ENCODE results near the gene KIAA1549. TPM values are rescaled to one million over a fixed set of nuclear protein-coding genes. Genes with fewer than 3 reads are reported as not detected.
"Not testable (repeated sequence)": the region's sequence is repeated elsewhere in the genome, so short reads cannot be mapped to it uniquely, and the experiment has no call there.

KIAA1549 gene
- total and polyA plus RNA-seq, 3 experiments from 2014 or later = 1.1 to 1.2 TPM; not detected in 1

DNA sequence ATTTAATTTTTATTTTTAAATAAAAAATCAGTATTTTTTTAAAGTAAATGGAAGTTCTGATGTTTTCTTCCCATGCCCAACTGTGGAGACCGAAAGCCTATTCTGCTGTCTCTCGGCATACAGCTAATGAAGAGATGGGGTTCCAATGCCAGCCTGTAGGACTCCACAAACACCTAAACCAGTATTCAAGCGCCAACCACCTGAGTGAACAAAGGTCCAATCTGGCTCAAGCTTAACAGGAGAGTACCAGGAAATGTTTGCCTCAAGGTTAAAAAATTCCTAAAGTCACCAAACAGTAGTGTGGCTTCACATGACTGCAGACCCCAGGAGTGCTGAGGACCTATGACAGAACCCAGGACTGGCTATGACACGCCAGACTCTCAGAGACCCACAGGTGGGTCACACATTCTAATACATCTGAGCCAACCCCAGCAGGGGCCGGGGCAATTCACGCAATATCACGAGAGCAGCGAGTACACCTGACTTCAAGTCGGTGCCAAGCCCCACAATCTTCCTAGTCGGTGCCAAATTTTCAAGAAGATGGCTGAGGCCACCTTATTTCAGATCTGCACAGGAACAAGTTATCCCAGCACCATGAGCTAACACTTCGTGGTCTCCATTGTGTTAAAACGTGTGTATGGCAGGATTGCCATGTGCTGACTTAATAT lies 31.6 kb downstream of the KIAA1549 start:
- no peaks in the 10 kb centered on the region for H3K4me1 Mint-ChIP-seq
- H3K27ac Mint-ChIP-seq = no peak overlapping the region

GRCh38 chr7:138948403-138948802 lies 32.8 kb downstream of the KIAA1549 start:
- H3K27ac ChIP-seq (ENCODE audit: low read depth, low read length) = no peak overlapping the region
- no peak overlapping the region for H3K4me3 Mint-ChIP-seq
- ChIA-PET POLR2A (no interaction called here), CTCF (interaction anchor here (0.6 kb wide), 1 partner anchor 20 kb away, joined by 3 read pairs; no protein-coding TSS in a partner anchor)
- H3K4me1 Mint-ChIP-seq = no peaks in the 10 kb centered on the region
- no peaks in the 10 kb centered on the region for H3K9me3 ChIP-seq (ENCODE audit: low read length)
- no peaks in the 10 kb centered on the region for H3K9me3 Mint-ChIP-seq
- DNase-seq = no peak
- H3K4me3 ChIP-seq (ENCODE audit: low read length) = no peak overlapping the region
- no peaks in the 10 kb centered on the region for H3K27me3 ChIP-seq (ENCODE audit: insufficient read depth, low read length, poor library complexity, severe bottlenecking)
- H3K27me3 Mint-ChIP-seq = peaks cover 7 to 35% of the 10 kb centered on the region in 2 donors
- no peak overlapping the region for H3K27ac Mint-ChIP-seq
- no peaks in the 10 kb centered on the region for H3K36me3 Mint-ChIP-seq
- H3K36me3 ChIP-seq (ENCODE audit: insufficient read depth, low read length) = no peaks in the 10 kb centered on the region
- H3K4me1 ChIP-seq (ENCODE audit: insufficient read depth, low read length) = no peaks in the 10 kb centered on the region

More for the DNA sequence above, 31.6 kb downstream of the KIAA1549 start:
- no peak overlapping the region for H3K27ac ChIP-seq (ENCODE audit: low read depth, low read length)
- H3K4me3 ChIP-seq (ENCODE audit: low read length) = no peak overlapping the region
- DNase-seq = no peak
- no peaks in the 10 kb centered on the region for H3K9me3 ChIP-seq (ENCODE audit: low read length)
- Mint-ChIP-seq H3K9me3 (no peaks in the 10 kb centered on the region), H3K27me3 (peaks cover 7 to 35% of the 10 kb centered on the region in 2 donors), H3K4me3 (no peak overlapping the region), H3K36me3 (no peaks in the 10 kb centered on the region)
- H3K27me3 ChIP-seq (ENCODE audit: insufficient read depth, low read length, poor library complexity, severe bottlenecking) = no peaks in the 10 kb centered on the region
- H3K36me3 ChIP-seq (ENCODE audit: insufficient read depth, low read length) = no peaks in the 10 kb centered on the region
- no peaks in the 10 kb centered on the region for H3K4me1 ChIP-seq (ENCODE audit: insufficient read depth, low read length)
- POLR2A ChIA-PET = no interaction called here
- CTCF ChIA-PET = no interaction called here

- POLR2A ChIA-PET = no interaction called here
- H3K27ac Mint-ChIP-seq = no peak overlapping the region
- H3K9me3 Mint-ChIP-seq = no peaks in the 10 kb centered on the region
- no peak overlapping the region for H3K4me3 Mint-ChIP-seq
- no peak for DNase-seq
- H3K4me1 Mint-ChIP-seq = no peaks in the 10 kb centered on the region
- no peak overlapping the region for H3K27ac ChIP-seq (ENCODE audit: low read depth, low read length)
- no peaks in the 10 kb centered on the region for H3K4me1 ChIP-seq (ENCODE audit: insufficient read depth, low read length)
- CTCF ChIA-PET = interaction anchor here (0.7 kb wide), 1 partner anchor 41 kb away, joined by 3 read pairs; no protein-coding TSS in a partner anchor
- no peaks in the 10 kb centered on the region for H3K36me3 ChIP-seq (ENCODE audit: insufficient read depth, low read length)
- H3K27me3 Mint-ChIP-seq = peaks cover 14 to 28% of the 10 kb centered on the region in 2 donors
- H3K9me3 ChIP-seq (ENCODE audit: low read length) = no peaks in the 10 kb centered on the region
- no peaks in the 10 kb centered on the region for H3K27me3 ChIP-seq (ENCODE audit: insufficient read depth, low read length, poor library complexity, severe bottlenecking)
- no peaks in the 10 kb centered on the region for H3K36me3 Mint-ChIP-seq
- H3K4me3 ChIP-seq (ENCODE audit: low read length) = no peak overlapping the region
Measured at GRCh38 chr7:138945821-138946220, 35.4 kb downstream of the KIAA1549 start.

DNA sequence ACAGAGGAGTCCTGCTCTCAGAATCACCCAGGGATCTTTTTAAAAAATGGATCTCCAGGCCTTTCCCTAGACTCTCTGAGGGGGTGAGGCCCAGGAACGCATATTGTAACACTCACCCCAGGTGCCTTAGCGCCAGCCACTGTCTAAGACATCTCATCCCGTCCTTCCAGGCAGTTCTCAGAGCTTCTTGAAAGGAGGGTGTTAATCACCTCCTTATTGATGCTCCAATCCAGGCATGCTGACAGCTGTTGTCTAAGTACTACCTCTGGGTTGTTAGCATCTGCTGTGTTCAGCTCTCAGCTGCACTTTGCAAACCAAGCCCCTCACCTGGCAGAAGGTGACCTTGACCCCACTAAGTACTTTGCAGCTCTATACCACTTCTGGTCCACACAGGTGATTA lies 36.0 kb downstream of the KIAA1549 start:
- DNase-seq = no peak
- H3K36me3 Mint-ChIP-seq = no peaks in the 10 kb centered on the region
- H3K4me3 Mint-ChIP-seq = no peak overlapping the region
- H3K9me3 Mint-ChIP-seq = no peaks in the 10 kb centered on the region
- H3K27ac ChIP-seq (ENCODE audit: low read depth, low read length) = no peak overlapping the region
- no peaks in the 10 kb centered on the region for H3K9me3 ChIP-seq (ENCODE audit: low read length)
- no peaks in the 10 kb centered on the region for H3K4me1 Mint-ChIP-seq
- H3K27ac Mint-ChIP-seq = no peak overlapping the region
- H3K27me3 ChIP-seq (ENCODE audit: insufficient read depth, low read length, poor library complexity, severe bottlenecking) = no peaks in the 10 kb centered on the region
- H3K36me3 ChIP-seq (ENCODE audit: insufficient read depth, low read length) = no peaks in the 10 kb centered on the region
- H3K4me3 ChIP-seq (ENCODE audit: low read length) = no peak overlapping the region
- POLR2A ChIA-PET = no interaction called here
- H3K4me1 ChIP-seq (ENCODE audit: insufficient read depth, low read length) = no peaks in the 10 kb centered on the region
- CTCF ChIA-PET = no interaction called here
- peaks cover 10 to 24% of the 10 kb centered on the region in 2 donors for H3K27me3 Mint-ChIP-seq

DNA sequence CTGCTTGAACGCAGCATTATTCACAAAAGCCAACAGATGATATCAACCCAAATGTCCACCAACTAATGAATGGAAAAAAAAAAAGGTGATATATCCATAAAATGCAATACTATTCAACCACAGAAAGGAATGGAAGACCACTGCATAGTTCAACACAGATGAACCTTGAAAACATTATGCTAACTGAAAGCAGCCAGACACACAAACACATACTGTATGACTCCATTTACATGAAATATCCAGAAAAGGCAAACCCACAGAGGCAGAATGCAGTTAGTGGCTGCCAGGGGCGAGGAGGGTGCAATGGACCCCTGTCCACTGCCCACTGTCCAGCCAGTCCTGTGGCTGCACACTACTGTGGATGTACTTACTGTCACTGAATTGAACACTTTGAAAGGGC lies 36.6 kb downstream of the KIAA1549 start:
- Histone ChIP-seq H3K27me3 (ENCODE audit: insufficient read depth, low read length, poor library complexity, severe bottlenecking) (no peaks in the 10 kb centered on the region), H3K4me3 (ENCODE audit: low read length) (no peak overlapping the region), H3K4me1 (ENCODE audit: insufficient read depth, low read length) (no peaks in the 10 kb centered on the region), H3K36me3 (ENCODE audit: insufficient read depth, low read length) (no peaks in the 10 kb centered on the region), H3K9me3 (ENCODE audit: low read length) (no peaks in the 10 kb centered on the region), H3K27ac (ENCODE audit: low read depth, low read length) (no peak overlapping the region)
- no peak for DNase-seq
- Mint-ChIP-seq H3K27ac (no peak overlapping the region), H3K4me1 (no peaks in the 10 kb centered on the region), H3K9me3 (no peaks in the 10 kb centered on the region), H3K4me3 (no peak overlapping the region), H3K27me3 (peaks cover 9 to 19% of the 10 kb centered on the region in 2 donors), H3K36me3 (no peaks in the 10 kb centered on the region)
- ChIA-PET POLR2A (no interaction called here), CTCF (no interaction called here)

DNA sequence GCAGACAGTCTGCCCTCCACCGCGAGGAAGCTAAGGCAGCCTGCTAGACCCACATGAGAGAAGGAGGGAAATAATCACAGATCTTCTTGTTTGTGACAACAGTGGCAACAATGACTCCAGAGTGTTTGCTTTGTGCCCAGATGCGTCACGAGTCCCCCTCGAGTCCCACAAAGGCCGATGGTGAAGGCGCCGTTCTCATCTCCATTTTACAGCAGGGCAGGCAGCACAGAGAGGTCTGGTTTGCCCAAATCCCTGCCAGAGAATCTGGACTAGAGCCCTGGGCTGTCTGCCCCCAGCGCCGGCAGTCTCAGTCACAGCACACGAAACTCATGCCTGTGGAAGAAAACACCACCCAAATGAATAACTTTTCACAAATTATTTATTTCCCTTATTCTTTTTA lies 38.1 kb downstream of the KIAA1549 start:
- DNase-seq = no peak
- no peaks in the 10 kb centered on the region for H3K4me1 Mint-ChIP-seq
- ChIA-PET POLR2A (no interaction called here), CTCF (no interaction called here)
- Histone ChIP-seq H3K9me3 (ENCODE audit: low read length) (no peaks in the 10 kb centered on the region), H3K27ac (ENCODE audit: low read depth, low read length) (no peak overlapping the region), H3K36me3 (ENCODE audit: insufficient read depth, low read length) (no peaks in the 10 kb centered on the region), H3K27me3 (ENCODE audit: insufficient read depth, low read length, poor library complexity, severe bottlenecking) (no peaks in the 10 kb centered on the region), H3K4me3 (ENCODE audit: low read length) (no peak overlapping the region), H3K4me1 (ENCODE audit: insufficient read depth, low read length) (no peaks in the 10 kb centered on the region)
- no peak overlapping the region for H3K27ac Mint-ChIP-seq
- H3K36me3 Mint-ChIP-seq = no peaks in the 10 kb centered on the region
- H3K27me3 Mint-ChIP-seq = peaks cover 9 to 13% of the 10 kb centered on the region in 2 donors
- H3K4me3 Mint-ChIP-seq = no peak overlapping the region
- no peaks in the 10 kb centered on the region for H3K9me3 Mint-ChIP-seq

GRCh38 chr7:138941545-138941944 lies 39.6 kb downstream of the KIAA1549 start:
- DNase-seq = no peak
- Histone ChIP-seq H3K36me3 (ENCODE audit: insufficient read depth, low read length) (no peaks in the 10 kb centered on the region), H3K9me3 (ENCODE audit: low read length) (no peaks in the 10 kb centered on the region), H3K4me3 (ENCODE audit: low read length) (no peak overlapping the region), H3K27me3 (ENCODE audit: insufficient read depth, low read length, poor library complexity, severe bottlenecking) (no peaks in the 10 kb centered on the region), H3K4me1 (ENCODE audit: insufficient read depth, low read length) (no peaks in the 10 kb centered on the region), H3K27ac (ENCODE audit: low read depth, low read length) (no peak overlapping the region)
- ChIA-PET POLR2A (no interaction called here), CTCF (no interaction called here)
- Mint-ChIP-seq H3K4me1 (no peaks in the 10 kb centered on the region), H3K27ac (no peak overlapping the region), H3K4me3 (no peak overlapping the region), H3K27me3 (peaks cover 6 to 11% of the 10 kb centered on the region in 2 donors), H3K36me3 (no peaks in the 10 kb centered on the region), H3K9me3 (no peaks in the 10 kb centered on the region)

- H3K36me3 Mint-ChIP-seq; H3K4me3 ChIP-seq (ENCODE audit: low read length); H3K4me1 Mint-ChIP-seq; DNase-seq; CTCF ChIA-PET; H3K4me3 Mint-ChIP-seq; H3K9me3 Mint-ChIP-seq; H3K27me3 Mint-ChIP-seq; H3K27ac ChIP-seq (ENCODE audit: low read depth, low read length); POLR2A ChIA-PET; H3K27ac Mint-ChIP-seq; H3K4me1 ChIP-seq (ENCODE audit: insufficient read depth, low read length); H3K36me3 ChIP-seq (ENCODE audit: insufficient read depth, low read length); H3K27me3 ChIP-seq (ENCODE audit: insufficient read depth, low read length, poor library complexity, severe bottlenecking); H3K9me3 ChIP-seq (ENCODE audit: low read length): not testable (repeated sequence)
Measured at GRCh38 chr7:138940602-138941001, 40.6 kb downstream of the KIAA1549 start.

All from CD8-positive, alpha-beta memory T cell (primary cell).